GM19043 (cell line): Measurements from ENCODE around the gene NOS2.
"Not testable (repeated sequence)": the region's sequence is repeated elsewhere in the genome, so short reads cannot be mapped to it uniquely, and the experiment has no call there.

Experiments used
- ATAC-seq: cut with Tn5 transposase; IDR thresholded peaks from one replicate; pipeline ENCODE4 v1.9.1; 2021; ENCODE audit warnings: low read depth; ENCODE audit not compliant: unreplicated experiment

The NOS2 gene

DNA sequence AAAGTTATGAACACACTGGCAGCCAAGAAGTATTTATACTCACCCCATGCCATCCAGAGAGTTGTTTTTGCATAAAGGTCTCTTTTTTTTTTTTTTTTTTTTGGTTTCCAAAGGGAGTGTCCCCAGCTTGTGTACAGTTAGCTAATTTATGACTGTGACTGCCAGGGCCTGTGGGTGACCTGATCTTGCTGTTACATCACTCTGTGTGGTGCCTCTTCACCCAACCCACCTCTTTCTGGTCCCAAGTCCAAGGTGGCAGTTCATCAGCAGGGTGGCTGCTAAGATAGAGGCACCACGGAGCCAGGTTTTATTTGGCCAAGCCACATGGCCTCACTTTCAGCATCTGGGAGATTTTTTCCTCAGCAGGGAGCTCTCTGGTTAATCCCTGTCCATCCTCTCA lies at the start of gene NOS2:
Gene NOS2, minus strand, starts transcription at position 8 of the 400 bp plus-strand sequence. CDS start 1,720 bp downstream, outside the sequence.
- ATAC-seq: no peak

DNA sequence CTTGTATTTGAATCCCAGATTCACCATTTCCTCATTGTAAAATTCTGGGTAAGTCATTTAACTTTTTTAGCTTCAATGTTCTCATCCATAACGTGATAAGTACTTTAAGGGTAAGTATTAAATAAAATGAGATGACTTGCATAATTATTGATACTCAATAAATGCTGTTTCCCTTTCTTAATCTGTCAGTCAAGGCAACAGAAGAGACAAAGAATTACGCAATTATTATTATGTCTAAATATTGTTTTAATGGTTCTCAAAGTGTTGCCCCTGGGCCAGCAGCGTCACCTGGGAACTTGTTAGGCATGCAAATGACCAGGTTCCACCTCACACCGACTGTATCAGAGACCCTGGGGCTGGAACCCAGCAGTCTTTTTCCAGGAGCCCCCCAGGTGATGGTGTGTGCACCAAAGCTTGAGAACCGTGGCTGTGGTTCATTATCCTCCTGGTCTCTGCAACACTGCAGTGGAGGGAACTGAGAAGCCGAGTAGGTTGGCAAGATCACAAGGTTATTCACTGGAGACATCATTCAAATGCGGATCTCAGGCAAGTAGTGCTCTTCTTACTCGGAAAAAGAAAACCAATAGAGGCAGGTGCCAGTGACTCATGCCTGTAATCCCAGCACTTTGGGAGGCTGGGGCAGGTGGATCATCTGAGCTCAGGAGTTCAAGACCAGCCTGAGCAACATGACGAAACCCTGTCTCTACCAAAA lies 49.3 kb upstream of the NOS2 start:
- no peak for ATAC-seq

DNA sequence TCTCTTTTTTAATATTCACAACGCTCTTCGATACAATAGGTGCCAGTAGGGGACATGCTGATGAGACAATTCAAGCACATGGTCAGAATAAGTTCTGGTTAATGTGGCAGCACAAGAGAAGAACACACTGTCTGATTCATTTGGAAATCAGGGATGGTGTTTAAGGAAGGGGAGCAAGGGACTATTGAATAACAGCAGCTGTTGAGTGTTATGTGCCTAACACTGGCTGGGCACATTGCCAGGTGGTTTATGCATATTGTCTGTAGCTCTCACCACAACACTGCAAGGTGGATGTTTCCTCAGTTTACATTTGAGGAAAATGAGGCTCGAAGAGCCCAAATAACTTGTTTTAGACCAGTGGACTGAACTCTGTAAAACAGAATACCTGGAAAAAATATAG lies 48.6 kb upstream of the NOS2 start:
- no peak for ATAC-seq

DNA sequence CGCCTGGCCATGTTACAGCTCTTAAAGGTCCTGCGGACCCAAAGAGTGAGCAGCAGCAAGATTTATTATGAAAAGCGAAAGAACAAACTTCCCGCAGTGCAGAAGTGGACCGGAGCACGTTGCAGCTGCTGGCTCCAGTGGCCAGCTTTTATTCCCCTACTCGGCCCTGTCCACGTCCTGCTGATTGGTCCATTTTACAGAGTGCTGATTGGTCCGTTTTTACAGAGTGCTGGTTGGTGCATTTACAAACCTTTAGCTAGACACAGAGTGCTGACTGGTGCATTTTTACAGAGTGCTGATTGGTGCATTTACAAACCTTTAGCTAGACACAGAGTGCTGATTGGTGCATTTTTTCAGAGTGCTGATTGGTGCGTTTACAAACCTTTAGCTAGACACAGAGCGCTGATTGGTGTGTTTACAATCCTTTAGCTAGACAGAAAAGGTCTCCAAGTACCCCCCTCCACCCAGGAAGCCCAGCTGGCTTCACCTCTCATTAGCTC lies 46.5 kb upstream of the NOS2 start:
- ATAC-seq: not testable (repeated sequence)

DNA sequence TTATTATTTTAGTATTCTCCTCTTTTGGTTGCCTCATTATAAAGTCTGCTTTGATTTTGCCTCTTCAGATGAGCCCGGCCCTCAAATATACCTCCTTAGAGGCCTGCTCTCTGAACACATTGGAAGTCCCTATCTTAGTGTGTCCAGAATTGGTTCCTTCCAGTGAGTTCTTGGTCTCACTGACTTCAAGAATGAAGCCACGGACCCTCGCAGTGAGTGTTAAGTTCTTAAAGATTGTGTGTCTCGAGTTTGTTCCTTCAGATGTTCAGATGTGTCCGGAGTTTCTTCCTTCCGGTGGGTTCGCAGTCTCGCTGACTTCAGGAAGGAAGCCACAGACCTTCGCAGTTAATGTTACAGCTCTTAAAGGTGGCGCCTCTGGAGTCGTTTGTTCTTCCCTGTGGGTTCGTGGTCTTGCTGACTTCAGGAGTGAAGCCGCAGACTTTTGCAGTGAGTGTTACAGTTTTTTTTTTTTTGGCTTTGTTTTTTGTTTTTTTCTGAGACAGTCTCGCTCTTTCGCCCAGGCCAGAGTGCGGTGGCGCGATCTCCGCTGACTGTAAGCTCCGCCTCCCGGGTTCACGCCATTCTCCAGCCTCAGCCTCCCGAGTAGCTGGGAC lies 45.8 kb upstream of the NOS2 start:
- no peak for ATAC-seq

DNA sequence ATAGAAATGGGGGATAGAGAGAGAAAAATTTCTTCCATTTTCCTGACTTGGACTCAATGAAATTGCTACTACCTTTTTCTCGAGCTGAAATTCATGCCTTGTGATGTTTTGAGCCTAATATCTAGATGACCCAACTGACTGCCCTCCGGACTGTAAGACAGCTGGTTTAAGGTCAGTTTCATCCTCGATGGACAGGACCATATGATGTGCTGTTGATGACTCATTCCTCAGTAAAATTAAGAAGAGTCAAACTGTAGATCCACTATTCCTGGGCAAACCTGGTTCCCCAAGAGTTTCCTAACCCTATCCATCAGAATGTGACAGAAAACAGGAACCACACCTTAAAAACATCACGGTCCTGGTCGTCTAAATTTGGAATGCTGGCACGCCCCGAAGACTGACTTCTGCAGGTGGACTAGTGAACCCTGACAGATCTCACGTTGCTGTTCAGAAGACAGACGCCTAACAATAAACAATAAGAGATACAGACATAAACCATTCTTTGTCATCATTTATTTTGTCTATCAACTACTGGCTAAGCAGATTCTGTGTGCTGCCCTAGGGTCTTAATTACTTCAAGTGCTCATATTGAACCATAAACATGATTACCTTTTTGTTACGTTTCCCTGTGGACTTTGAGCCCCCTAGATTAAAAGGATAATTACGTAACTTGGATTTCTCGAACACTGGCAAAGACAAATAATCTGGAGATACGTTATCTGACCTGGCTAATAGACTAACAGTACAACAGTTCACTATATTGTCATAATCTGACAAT lies 45.1 kb upstream of the NOS2 start:
- no peak for ATAC-seq

DNA sequence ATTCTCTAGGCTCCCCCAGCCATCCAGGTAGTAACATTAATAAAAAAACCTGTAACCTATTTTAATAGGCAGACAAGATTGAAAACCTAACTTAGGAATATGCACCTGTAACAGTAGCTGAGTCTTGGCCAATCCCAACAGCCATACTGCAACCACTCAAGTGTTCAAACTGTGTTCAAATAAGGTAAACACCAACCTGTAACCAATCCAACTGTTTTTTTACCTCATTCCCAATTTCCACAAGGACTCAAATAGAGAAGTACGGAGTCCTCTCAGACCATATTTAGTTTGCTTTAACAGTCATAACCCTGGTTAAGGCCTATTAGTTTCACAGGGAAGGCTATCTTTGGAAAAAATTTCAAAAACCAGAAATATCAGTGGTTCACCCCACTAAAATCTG lies 40.4 kb upstream of the NOS2 start:
- ATAC-seq: no peak

DNA sequence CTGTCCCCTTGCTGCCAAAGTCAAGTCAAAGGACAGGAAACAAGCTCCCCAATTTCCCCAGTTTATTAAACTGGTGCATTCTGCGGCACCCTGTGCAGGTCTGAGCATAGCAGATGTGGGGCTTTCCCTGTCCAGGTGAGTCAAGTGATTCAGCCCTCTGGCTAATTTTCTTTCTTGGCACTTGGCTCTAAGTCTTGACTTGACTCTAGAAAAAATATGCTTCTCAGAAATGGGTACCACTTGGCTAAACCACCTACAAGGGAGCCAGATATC lies 40.0 kb upstream of the NOS2 start:
- not testable (repeated sequence) for ATAC-seq

DNA sequence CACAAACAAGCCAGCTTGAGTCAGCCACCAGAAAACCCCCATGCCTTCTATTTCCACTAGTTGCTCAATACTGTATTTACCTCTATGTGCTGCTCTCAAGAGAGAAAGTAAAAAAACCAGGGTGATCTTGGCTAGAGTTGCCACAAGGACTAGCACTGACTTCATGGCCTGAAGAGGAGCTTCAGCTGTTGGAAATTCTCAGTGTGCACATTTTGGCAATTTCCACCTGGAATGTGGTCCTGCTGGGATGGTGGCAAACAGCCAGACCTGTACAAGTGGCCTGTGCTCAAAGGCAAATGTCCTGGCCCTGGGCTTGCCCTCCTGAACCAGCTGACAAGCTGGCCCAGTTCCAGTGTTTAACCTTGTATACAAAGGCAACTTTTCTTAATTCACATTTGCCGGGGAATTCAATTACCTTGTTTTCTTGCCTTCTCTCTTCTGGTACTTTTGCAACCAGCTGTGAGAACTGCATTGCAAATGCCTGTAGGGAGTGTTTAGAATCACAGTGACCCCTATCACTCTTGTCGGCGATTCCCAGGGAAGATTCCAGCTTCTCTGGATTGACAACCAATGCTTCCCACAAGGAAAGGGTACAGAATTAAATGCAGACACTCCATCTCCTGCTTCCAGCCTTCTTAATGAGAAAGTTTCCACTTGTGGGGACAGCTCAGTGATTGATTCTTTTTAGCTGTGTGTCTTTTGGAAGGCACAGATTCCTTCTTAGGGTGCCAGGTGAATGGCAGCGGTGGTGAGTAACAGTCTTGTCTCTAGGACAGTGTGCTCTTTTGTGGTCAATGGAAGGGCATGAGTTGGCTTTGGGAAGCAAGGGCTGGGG lies 39.5 kb upstream of the NOS2 start:
- ATAC-seq: not testable (repeated sequence)

DNA sequence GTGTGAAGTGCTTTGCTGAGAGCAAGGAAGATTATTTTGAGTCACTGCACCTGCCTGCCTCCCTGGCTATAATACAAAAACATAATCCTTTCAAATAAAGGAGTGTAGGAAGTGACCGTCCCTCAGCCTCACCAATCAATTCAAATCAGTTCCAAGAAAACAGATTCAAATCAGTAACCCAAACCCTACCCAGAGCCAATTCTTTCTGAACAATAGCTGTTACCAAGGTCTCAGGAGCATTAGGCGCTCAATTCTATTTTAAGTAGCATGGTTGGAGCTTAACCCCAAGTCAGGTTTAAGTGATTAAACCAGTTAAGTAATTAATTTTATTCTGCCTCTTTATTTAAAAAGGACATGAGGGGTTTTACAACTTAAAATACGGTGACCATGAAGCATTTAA lies 38.3 kb upstream of the NOS2 start:
- not testable (repeated sequence) for ATAC-seq

DNA sequence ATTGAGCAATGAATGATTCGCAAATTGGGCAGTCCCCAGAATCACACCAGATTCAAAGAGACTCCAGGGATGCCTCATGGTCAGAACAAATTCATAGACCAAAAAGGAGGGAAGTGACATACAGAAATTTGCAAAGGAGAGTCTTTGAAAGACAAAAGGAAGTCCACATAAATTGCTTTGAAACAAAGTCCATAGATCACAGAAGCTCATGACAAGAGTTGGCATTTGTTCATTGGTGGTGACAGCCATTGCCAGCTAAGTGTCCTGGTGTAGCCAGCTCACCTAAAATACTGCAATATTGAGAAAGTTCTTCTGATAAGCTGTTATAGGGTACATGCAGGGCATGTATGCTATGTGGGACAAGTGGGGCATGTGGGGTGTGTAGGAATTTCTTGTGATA lies 37.4 kb upstream of the NOS2 start:
- not testable (repeated sequence) for ATAC-seq

DNA sequence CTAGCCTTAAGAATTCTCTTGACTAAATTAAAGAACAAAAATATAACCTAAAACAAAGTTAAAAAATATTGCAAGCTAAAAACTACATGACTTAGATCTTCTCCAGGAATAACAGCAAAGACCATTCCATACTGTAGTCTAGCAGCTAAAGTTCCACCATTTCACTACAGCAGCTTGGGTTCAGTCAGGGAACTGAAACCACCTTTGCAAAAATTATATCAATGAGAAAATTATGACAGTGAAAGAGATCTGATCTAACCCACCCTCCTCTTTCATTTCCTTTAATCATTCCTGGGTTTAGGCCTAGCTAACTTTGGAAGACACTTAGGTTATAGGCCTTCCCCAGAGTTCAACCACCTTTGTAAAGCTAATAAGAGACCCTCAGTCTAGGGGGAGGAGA lies 36.3 kb upstream of the NOS2 start:
- no peak for ATAC-seq

DNA sequence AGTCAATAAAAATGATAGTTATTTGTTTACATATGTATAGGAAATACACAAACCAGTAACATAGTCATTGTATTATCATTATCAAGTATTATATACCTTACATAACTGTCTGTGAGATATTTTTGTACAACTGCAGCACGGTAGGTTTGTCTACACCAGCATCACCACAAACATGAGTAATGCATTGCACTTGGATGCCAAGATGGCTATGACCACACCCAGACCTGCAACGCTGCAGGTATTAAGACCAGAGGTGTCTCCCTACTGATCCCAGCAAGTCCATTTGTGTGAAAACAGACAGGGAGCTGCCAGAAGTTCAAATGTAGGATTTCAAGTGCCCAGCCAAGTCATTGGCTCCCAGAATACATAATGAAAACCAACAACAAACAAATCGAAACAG lies 34.2 kb upstream of the NOS2 start:
- ATAC-seq: no peak

DNA sequence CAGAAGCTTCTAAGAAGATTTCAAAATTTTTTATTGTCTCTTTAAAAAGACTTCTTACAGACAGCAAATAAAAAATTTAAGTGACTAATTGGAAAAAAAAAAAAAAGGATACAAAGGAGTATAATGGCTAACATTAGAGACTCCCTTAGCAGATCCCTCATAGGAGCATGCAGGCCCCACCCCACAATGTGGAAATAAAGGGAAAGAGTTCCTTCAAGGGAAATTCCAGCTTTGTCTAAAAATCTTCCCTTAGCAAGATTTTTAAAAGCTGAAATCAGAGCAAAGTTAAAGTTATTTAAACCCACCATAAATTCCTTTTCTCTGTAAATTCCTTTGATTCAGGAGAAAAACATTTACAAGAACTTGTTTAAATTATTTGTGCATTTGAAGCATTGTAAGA lies 32.5 kb upstream of the NOS2 start:
- ATAC-seq: no peak

DNA sequence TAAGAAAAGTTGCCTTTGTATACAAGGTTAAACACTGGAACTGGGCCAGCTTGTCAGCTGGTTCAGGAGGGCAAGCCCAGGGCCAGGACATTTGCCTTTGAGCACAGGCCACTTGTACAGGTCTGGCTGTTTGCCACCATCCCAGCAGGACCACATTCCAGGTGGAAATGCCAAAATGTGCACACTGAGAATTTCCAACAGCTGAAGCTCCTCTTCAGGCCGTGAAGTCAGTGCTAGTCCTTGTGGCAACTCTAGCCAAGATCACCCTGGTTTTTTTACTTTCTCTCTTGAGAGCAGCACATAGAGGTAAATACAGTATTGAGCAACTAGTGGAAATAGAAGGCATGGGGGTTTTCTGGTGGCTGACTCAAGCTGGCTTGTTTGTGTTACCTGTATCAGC lies 29.6 kb upstream of the NOS2 start:
- ATAC-seq: not testable (repeated sequence)

DNA sequence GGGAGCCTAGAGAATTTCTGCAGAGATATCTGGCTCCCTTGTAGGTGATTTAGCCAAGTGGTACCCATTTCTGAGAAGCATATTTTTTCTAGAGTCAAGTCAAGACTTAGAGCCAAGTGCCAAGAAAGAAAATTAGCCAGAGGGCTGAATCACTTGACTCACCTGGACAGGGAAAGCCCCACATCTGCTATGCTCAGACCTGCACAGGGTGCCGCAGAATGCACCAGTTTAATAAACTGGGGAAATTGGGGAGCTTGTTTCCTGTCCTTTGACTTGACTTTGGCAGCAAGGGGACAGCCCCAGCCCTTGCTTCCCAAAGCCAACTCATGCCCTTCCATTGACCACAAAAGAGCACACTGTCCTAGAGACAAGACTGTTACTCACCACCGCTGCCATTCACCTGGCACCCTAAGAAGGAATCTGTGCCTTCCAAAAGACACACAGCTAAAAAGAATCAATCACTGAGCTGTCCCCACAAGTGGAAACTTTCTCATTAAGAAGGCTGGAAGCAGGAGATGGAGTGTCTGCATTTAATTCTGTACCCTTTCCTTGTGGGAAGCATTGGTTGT lies 28.9 kb upstream of the NOS2 start:
- ATAC-seq: not testable (repeated sequence)

DNA sequence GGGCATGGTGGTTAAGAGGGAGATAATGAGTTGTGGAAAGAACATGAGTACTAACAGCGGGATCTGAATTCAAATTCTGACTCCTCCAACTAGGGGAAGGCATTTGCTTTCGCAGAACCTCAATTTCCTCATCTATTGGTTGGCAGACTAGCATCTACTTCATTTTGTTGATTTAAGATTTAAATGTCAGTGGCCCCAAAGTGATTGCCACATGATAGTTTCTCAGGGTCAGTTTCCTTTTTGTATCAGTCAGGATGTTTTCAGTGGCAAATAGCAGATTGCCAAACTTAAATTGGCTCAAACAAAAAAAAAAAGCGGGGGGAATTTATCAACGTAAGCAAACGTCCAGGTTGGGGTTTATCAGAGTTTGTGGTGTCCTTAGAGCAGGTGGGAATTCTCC lies 25.1 kb upstream of the NOS2 start:
- ATAC-seq: no peak

DNA sequence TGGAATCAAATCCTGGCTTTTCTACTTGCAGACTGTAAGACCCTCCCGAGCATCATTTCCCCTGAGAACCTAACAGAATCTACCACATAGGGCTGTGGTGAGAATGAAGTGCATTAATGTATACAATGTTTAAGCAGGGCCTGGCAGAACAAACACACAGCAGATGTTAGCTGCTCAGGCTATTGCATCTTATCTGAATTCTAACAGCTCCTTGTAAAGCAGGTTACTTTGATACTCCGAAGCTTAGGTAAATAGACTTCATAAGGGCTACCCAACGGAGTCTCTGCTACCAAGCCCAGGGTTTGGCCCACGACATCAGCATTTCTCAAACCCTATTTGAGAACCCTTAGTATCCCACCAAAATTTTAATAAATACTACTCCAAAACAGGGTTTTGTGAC lies 24.4 kb upstream of the NOS2 start:
- no peak for ATAC-seq

DNA sequence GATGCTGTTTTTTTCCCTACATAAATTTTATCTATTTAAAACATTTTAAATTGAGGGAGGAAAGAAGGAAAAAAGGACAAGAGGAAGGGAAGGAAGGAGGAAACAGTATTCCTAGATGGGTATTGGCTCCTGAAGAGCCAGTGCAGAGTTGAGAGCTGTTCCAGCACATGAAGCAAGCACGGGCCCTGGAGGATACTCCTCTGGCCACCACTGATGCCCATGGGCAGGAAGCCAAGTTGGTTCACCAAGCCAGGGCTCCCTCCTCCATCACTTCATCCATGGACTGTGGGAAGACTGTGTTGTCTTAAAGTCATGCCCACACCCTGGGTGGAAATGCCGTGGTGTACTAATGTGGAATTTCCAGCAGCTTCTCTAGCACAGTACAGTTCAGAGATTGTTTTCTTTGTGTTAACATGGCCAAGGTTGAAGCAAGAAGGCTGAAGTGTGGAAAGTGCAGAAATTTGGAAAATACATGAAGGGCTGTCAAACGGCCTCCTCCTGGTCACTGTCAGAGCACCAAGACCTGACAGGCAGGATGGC lies 23.9 kb upstream of the NOS2 start:
- ATAC-seq: no peak

DNA sequence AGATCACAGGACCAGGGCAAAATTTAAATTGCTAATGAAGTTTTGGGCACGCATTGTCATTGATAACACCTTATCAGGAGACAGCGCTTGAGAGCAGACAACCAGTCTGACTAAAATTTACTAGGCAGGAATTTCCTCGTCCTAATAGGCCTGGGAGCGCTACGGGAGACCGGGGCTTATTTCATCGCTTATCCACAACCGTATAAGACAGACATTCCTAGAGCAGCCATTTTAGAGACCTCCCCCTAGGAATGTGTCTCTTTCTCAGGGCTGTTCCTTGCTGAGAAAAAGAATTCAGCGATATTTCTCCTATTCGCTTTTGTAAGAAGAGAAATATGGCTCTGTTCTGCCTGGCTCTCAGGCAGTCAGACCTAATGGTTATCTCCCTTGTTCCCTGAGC lies 21.8 kb upstream of the NOS2 start:
- not testable (repeated sequence) for ATAC-seq
